PFSK-1 (cell line): ENCODE measurements around the gene SERPINF2. TPM values are rescaled to one million over a fixed set of nuclear protein-coding genes. Genes with fewer than 3 reads are reported as not detected.

Source experiments
- FOXP2 ChIP-seq: optimal IDR thresholded peaks from 2 replicates; pipeline ENCODE3; 2011; ENCODE audit warnings: borderline replicate concordance, control low read depth, inconsistent platforms; ENCODE audit not compliant: insufficient read depth; ENCODE audit errors: extremely low read length, extremely low read depth
- POLR2AphosphoS5 ChIP-seq: IDR thresholded peaks from 2 replicates; pipeline ENCODE4 v1.6.1; 2012; ENCODE audit warnings: low read depth, mild to moderate bottlenecking, control low read depth, low read length, moderate library complexity
- SIN3A ChIP-seq: IDR thresholded peaks from 2 replicates; pipeline ENCODE4 v1.6.1; 2012; ENCODE audit warnings: mild to moderate bottlenecking, low read length, moderate library complexity, borderline replicate concordance; ENCODE audit not compliant: insufficient read depth
- TAF1 ChIP-seq: IDR thresholded peaks from 2 replicates; pipeline ENCODE4 v1.6.1; 2012; ENCODE audit warnings: low read length, control low read depth, borderline replicate concordance; ENCODE audit not compliant: insufficient read depth
- polyA plus RNA-seq: library from polyadenylated mRNA; unstranded; fragments of >200 nt; gene quantifications from one replicate; pipeline ENCODE4 v1.2.1, GENCODE V29; 2012; ENCODE audit warnings: low read depth, missing spikeins; ENCODE audit not compliant: insufficient read length
- TF ChIP-seq, protein P1 (sequence below), 2 experiments: IDR thresholded peaks; 2 replicates each; pipeline versions ENCODE4 v1.6.1 to v1.8.0; 2011 to 2012; ENCODE audit warnings: low read depth in 2 of 2, low read length in 2 of 2, control low read depth in 1 of 2, inconsistent platforms in 1 of 2, mild to moderate bottlenecking in 1 of 2, moderate library complexity in 1 of 2; ENCODE audit not compliant: insufficient read depth in 1 of 2

Gene SERPINF2
- 1.1 TPM for polyA plus RNA-seq

DNA sequence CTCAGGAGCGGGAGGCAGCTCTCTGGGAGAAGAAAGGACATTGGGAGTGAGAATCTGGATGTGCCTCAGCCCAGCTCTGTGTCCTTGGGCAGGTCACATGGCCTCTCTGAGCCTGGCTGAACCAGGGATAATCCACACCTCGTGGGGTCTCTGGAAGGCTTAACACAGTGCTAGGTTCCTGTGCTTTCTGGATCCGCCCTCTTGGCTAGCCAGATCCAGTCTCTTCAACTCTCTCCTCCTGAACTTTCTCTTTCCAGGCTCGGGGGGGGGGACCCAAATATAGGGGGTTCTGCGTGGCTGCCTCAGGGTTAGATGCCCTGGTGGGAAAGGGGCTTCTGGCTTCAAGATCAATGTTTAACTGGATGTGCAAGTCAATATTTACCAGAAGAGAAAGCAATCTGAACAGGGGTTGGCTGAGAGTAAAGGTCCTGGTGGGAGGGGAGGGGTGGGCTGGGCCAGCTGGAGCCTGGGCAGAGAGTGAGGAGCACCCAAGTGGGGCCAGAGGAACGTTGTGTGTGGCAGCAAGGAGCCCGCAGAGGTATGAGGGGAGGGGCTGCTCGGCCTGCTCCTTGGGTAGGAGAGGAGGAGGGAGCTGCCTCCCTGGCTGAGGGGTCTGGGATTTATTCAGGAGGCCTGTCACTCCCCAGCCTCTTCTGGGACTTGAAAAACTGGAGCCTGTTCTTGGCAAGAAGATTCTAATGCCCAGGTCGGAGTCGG, at the start of gene SERPINF2:
Gene SERPINF2 (plus strand): TSS at position 501 of the 717 bp plus-strand sequence. CDS start 2,125 bp downstream, outside the sequence.
- TF ChIP-seq TAF1, result no peak
- no peak for TF ChIP-seq POLR2AphosphoS5
- no peak for TF ChIP-seq SIN3A
- no peak for TF ChIP-seq FOXP2
- TF ChIP-seq, protein P1, sequence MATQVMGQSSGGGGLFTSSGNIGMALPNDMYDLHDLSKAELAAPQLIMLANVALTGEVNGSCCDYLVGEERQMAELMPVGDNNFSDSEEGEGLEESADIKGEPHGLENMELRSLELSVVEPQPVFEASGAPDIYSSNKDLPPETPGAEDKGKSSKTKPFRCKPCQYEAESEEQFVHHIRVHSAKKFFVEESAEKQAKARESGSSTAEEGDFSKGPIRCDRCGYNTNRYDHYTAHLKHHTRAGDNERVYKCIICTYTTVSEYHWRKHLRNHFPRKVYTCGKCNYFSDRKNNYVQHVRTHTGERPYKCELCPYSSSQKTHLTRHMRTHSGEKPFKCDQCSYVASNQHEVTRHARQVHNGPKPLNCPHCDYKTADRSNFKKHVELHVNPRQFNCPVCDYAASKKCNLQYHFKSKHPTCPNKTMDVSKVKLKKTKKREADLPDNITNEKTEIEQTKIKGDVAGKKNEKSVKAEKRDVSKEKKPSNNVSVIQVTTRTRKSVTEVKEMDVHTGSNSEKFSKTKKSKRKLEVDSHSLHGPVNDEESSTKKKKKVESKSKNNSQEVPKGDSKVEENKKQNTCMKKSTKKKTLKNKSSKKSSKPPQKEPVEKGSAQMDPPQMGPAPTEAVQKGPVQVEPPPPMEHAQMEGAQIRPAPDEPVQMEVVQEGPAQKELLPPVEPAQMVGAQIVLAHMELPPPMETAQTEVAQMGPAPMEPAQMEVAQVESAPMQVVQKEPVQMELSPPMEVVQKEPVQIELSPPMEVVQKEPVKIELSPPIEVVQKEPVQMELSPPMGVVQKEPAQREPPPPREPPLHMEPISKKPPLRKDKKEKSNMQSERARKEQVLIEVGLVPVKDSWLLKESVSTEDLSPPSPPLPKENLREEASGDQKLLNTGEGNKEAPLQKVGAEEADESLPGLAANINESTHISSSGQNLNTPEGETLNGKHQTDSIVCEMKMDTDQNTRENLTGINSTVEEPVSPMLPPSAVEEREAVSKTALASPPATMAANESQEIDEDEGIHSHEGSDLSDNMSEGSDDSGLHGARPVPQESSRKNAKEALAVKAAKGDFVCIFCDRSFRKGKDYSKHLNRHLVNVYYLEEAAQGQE (IDR thresholded peaks at IDR 0.05; ENCODE audit: insufficient read depth in 1 of 2, low read depth in 2 of 2, low read length in 2 of 2), result no peak

DNA sequence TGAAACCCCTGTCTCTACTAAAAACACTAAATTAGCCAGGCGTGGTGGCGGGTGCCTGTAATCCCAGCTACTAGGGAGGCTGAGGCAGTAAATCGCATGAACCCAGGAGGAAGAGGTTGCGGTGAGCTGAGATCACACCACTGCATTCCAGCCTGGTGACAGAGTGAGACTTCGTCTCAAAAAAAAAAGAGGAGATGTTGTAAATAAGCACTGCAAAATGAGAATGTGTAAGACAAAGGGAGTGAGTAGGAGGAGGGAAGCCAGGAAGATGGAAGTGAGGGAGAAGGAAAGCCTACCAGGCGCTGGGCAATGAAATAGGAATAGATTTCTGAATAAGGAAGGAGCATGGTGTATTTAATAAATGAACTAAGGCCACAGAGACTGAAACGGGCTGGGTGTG, 49.3 kb upstream of the SERPINF2 start:
- no peak for TF ChIP-seq SIN3A
- no peak for TF ChIP-seq FOXP2
- no peak for TF ChIP-seq TAF1
- TF ChIP-seq, protein P1 (IDR thresholded peaks at IDR 0.05; ENCODE audit: insufficient read depth in 1 of 2, low read depth in 2 of 2, low read length in 2 of 2), result no peak
- no peak for TF ChIP-seq POLR2AphosphoS5

DNA sequence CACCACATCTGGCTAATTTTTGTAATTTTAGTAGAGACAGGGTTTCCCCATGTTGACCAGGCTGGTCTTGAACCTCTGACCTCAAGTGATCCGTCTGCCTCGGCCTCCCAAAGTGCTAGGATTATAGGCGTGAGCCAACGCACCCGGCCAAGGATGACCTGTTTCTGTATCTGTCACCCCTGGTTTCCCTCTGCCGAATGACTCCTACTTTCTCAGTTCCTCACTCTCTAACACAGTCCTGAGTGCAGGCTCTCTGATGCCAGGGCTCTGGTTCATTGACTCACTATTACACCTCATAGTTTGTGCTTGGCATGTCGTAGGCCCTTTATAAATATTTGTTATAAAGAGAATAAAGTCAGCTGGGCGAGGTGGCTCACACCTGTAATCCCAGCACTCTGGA, 47.3 kb upstream of the SERPINF2 start:
- TF ChIP-seq, protein P1 (IDR thresholded peaks at IDR 0.05; ENCODE audit: insufficient read depth in 1 of 2, low read depth in 2 of 2, low read length in 2 of 2), result no peak
- no peak for TF ChIP-seq TAF1
- no peak for TF ChIP-seq SIN3A
- TF ChIP-seq POLR2AphosphoS5, result no peak
- no peak for TF ChIP-seq FOXP2

DNA sequence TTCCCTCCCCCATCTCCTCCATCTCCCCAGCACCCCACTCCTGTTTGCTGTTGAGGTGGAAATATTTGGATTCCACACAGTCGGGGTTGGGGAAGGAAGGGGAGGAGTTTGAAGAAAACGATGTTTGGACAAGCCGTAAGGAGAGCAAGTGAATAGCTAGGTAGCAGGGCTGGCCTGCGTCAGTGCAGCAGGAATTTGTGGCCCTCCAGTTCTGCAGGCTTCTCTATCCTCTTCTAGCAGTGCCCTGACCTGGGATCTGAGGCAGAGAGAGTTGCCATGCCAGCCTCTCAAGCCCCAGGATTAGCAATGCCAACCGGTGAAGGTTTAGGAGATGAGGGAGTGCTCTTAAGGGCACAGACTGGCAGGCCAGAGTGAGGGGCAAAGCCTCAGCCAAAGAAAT, 45.0 kb upstream of the SERPINF2 start:
- TF ChIP-seq FOXP2, result no peak
- TF ChIP-seq, protein P1 (IDR thresholded peaks at IDR 0.05; ENCODE audit: insufficient read depth in 1 of 2, low read depth in 2 of 2, low read length in 2 of 2), result no peak
- TF ChIP-seq TAF1, result no peak
- no peak for TF ChIP-seq POLR2AphosphoS5
- no peak for TF ChIP-seq SIN3A
